GM21825 (cell line): Measurements from ENCODE around the gene PSMB1.
"Not testable (repeated sequence)": the region's sequence is repeated elsewhere in the genome, so short reads cannot be mapped to it uniquely, and the experiment has no call there.

Experiments
- ATAC-seq: cut with Tn5 transposase; IDR thresholded peaks from one replicate; pipeline ENCODE4 v1.9.1; 2021; ENCODE audit warnings: mild to moderate bottlenecking, moderate library complexity; ENCODE audit not compliant: unreplicated experiment

The PSMB1 gene

GRCh38 chr6:170504479-170504878 lies 48.6 kb downstream of the PSMB1 start:
- ATAC-seq = no peak

- ATAC-seq = no peak
These were observed 49.7 kb downstream of the PSMB1 start for GRCh38 chr6:170503414-170503761.

- not testable (repeated sequence) for ATAC-seq
These were observed 50.2 kb downstream of the PSMB1 start for GRCh38 chr6:170502733-170503413.

- not testable (repeated sequence) for ATAC-seq
These were observed 50.8 kb downstream of the PSMB1 start for GRCh38 chr6:170502268-170502667.

- no peak for ATAC-seq
These were observed 52.0 kb downstream of the PSMB1 start for GRCh38 chr6:170500955-170501590.

- ATAC-seq = no peak
These were observed 55.2 kb downstream of the PSMB1 start for GRCh38 chr6:170497841-170498301.

GRCh38 chr6:170493354-170493753 lies 59.8 kb downstream of the PSMB1 start:
- no peak for ATAC-seq

GRCh38 chr6:170490259-170490658 lies 62.8 kb downstream of the PSMB1 start:
- no peak for ATAC-seq

- no peak for ATAC-seq
These were observed 63.3 kb downstream of the PSMB1 start for GRCh38 chr6:170489836-170490235.

- ATAC-seq = no peak
These were observed 65.3 kb downstream of the PSMB1 start for GRCh38 chr6:170487707-170488329.

GRCh38 chr6:170485159-170485558 lies 67.9 kb downstream of the PSMB1 start:
- ATAC-seq = no peak
